Measurements from ENCODE around the gene NDUFA6. TPM values are rescaled to one million over a fixed set of nuclear protein-coding genes. Genes with fewer than 3 reads are reported as not detected.
"Not testable (repeated sequence)": the region's sequence is repeated elsewhere in the genome, so short reads cannot be mapped to it uniquely, and the experiment has no call there.

NDUFA6 gene
- total RNA-seq, 1 donor from 2014 or later: 270 TPM

- no peaks in the 10 kb centered on the region for H3K27me3 ChIP-seq (ENCODE audit: low read depth)
- no peak for TF ChIP-seq CTCF (IDR thresholded peaks at IDR 0.05; ENCODE audit: borderline replicate concordance)
- intact Hi-C loops (cut with micrococcal nuclease): no loop called here
These were observed 37.0 kb upstream of the NDUFA6 start for GRCh38 chr22:42127606-42128005.

GRCh38 chr22:42123529-42123928, 33.0 kb upstream of the NDUFA6 start:
- H3K36me3 ChIP-seq; H3K27me3 ChIP-seq (ENCODE audit: low read depth); H3K4me1 ChIP-seq; H3K9me3 ChIP-seq (replicated peaks); H3K27ac ChIP-seq (replicated peaks); intact Hi-C loops (cut with micrococcal nuclease); DNase-seq; H3K4me3 ChIP-seq: not testable (repeated sequence)

More at GRCh38 chr22:42127606-42128005, 37.0 kb upstream of the NDUFA6 start:
- Histone ChIP-seq H3K9me3 (replicated peaks) (no peaks in the 10 kb centered on the region), H3K36me3 (no peaks in the 10 kb centered on the region), H3K4me1 (no peaks in the 10 kb centered on the region), H3K4me3 (no peak overlapping the region), H3K27ac (replicated peaks) (no peak overlapping the region)
- DNase-seq: no peak

- H3K36me3 ChIP-seq; intact Hi-C loops (cut with micrococcal nuclease); H3K27ac ChIP-seq (replicated peaks); H3K4me1 ChIP-seq; DNase-seq; H3K9me3 ChIP-seq (replicated peaks); H3K27me3 ChIP-seq (ENCODE audit: low read depth); H3K4me3 ChIP-seq: not testable (repeated sequence)
These were observed 29.9 kb upstream of the NDUFA6 start for GRCh38 chr22:42120231-42121021.

GRCh38 chr22:42116848-42117424, 26.4 kb upstream of the NDUFA6 start:
- intact Hi-C loops (cut with micrococcal nuclease): no loop called here
- DNase-seq: no peak
- peaks cover 8% of the 10 kb centered on the region for H3K36me3 ChIP-seq

GRCh38 chr22:42115420-42115830, 24.9 kb upstream of the NDUFA6 start:
- intact Hi-C loops (cut with micrococcal nuclease); DNase-seq; H3K27me3 ChIP-seq (ENCODE audit: low read depth); H3K27ac ChIP-seq (replicated peaks); H3K4me3 ChIP-seq; H3K36me3 ChIP-seq; H3K4me1 ChIP-seq: not testable (repeated sequence)
- peaks cover 21% of the 10 kb centered on the region for H3K9me3 ChIP-seq (replicated peaks)

More at GRCh38 chr22:42116848-42117424, 26.4 kb upstream of the NDUFA6 start:
- peaks cover 21% of the 10 kb centered on the region for H3K9me3 ChIP-seq (replicated peaks)
- H3K4me1 ChIP-seq: no peaks in the 10 kb centered on the region
- H3K27ac ChIP-seq (replicated peaks): no peak overlapping the region
- no peaks in the 10 kb centered on the region for H3K27me3 ChIP-seq (ENCODE audit: low read depth)
- H3K4me3 ChIP-seq: no peak overlapping the region
- TF ChIP-seq CTCF (IDR thresholded peaks at IDR 0.05; ENCODE audit: borderline replicate concordance): no peak

GRCh38 chr22:42114721-42115120, 24.1 kb upstream of the NDUFA6 start:
- peak; percentile 45 for TF ChIP-seq CTCF (IDR thresholded peaks at IDR 0.05; ENCODE audit: borderline replicate concordance)
- H3K36me3 ChIP-seq: peaks cover 8% of the 10 kb centered on the region
- H3K27me3 ChIP-seq (ENCODE audit: low read depth): no peaks in the 10 kb centered on the region
- DNase-seq: no peak
- no peaks in the 10 kb centered on the region for H3K4me1 ChIP-seq
- no peak overlapping the region for H3K4me3 ChIP-seq
- H3K27ac ChIP-seq (replicated peaks): no peak overlapping the region
- intact Hi-C loops (cut with micrococcal nuclease): no loop called here
- peaks cover 21% of the 10 kb centered on the region for H3K9me3 ChIP-seq (replicated peaks)

- intact Hi-C loops (cut with micrococcal nuclease): not testable (repeated sequence)
These were observed 22.2 kb upstream of the NDUFA6 start for GRCh38 chr22:42112793-42113192.

More at GRCh38 chr22:42112793-42113192, 22.2 kb upstream of the NDUFA6 start:
- H3K4me1 ChIP-seq; H3K4me3 ChIP-seq; DNase-seq; H3K27me3 ChIP-seq (ENCODE audit: low read depth); H3K27ac ChIP-seq (replicated peaks); H3K36me3 ChIP-seq: not testable (repeated sequence)
- H3K9me3 ChIP-seq (replicated peaks): peaks cover 21% of the 10 kb centered on the region
- peak; percentile 18 for TF ChIP-seq CTCF (IDR thresholded peaks at IDR 0.05; ENCODE audit: borderline replicate concordance)
